HepG2 (cell line): Measurements from ENCODE around the gene HCFC1R1. TPM values are rescaled to one million over a fixed set of nuclear protein-coding genes. Genes with fewer than 3 reads are reported as not detected.

ENCODE experiments used
- ATF3 ChIP-seq: sonication (generic); formaldehyde crosslinking; IDR thresholded peaks from 2 replicates; pipeline ENCODE4 v1.4.0; 2020; ENCODE audit warnings: missing genetic modification reagents
- BATF2 ChIP-seq: sonication (generic); formaldehyde crosslinking; IDR thresholded peaks from 2 replicates; pipeline ENCODE4 v1.8.0; 2022; ENCODE audit warnings: mild to moderate bottlenecking, missing genetic modification reagents, moderate library complexity
- CEBPB ChIP-seq: IDR thresholded peaks from 2 replicates; pipeline ENCODE4 v1.6.1; 2011; ENCODE audit warnings: low read depth, low read length, improper control_type of control experiment, borderline replicate concordance
- FOSL2 ChIP-seq: sonication (generic); formaldehyde crosslinking; IDR thresholded peaks from 2 replicates; pipeline ENCODE4 v1.4.0; 2020; ENCODE audit warnings: missing genetic modification reagents
- GATAD2A ChIP-seq: IDR thresholded peaks from 2 replicates; pipeline ENCODE4 v1.6.1; 2016
- RERE ChIP-seq: IDR thresholded peaks from 2 replicates; pipeline ENCODE4 v1.6.1; 2016; ENCODE audit warnings: low read depth, missing genetic modification reagents, missing compliant biosample characterization
- SMAD3 ChIP-seq: sonication (generic); formaldehyde crosslinking; IDR thresholded peaks from 2 replicates; pipeline ENCODE4 v1.4.0; 2020; ENCODE audit warnings: missing genetic modification reagents
- SP5 ChIP-seq: IDR thresholded peaks from 2 replicates; pipeline ENCODE4 v1.6.1; 2016; ENCODE audit warnings: low read depth, borderline replicate concordance
- YEATS2 ChIP-seq: sonication (generic); formaldehyde crosslinking; IDR thresholded peaks from 2 replicates; pipeline ENCODE4 v1.4.0; 2020; ENCODE audit warnings: missing genetic modification reagents, borderline replicate concordance
- ZFP62 ChIP-seq: sonication (generic); formaldehyde crosslinking; IDR thresholded peaks from 2 replicates; pipeline ENCODE4 v1.4.0; 2020; ENCODE audit warnings: missing genetic modification reagents
- ZMAT3 ChIP-seq: sonication (generic); formaldehyde crosslinking; conservative IDR thresholded peaks from 2 replicates; pipeline ENCODE4 v1.7.0; 2021; ENCODE audit warnings: missing genetic modification reagents
- ZNF501 ChIP-seq: sonication (generic); formaldehyde crosslinking; IDR thresholded peaks from 2 replicates; pipeline ENCODE4 v1.5.1; 2020; ENCODE audit warnings: mild to moderate bottlenecking, moderate library complexity, missing genetic modification reagents
- ZNF792 ChIP-seq: IDR thresholded peaks from 2 replicates; pipeline ENCODE4 v1.6.1; 2016
- ZSCAN21 ChIP-seq: sonication (generic); formaldehyde crosslinking; IDR thresholded peaks from 2 replicates; pipeline ENCODE4 v1.8.0; 2022; ENCODE audit warnings: mild to moderate bottlenecking, missing genetic modification reagents, moderate library complexity, borderline replicate concordance
- polyA plus RNA-seq, 8 experiments: library from polyadenylated mRNA; depleted of rRNA in 3 of 8; stranded (reverse) in 7 of 8; unstranded in 1 of 8; fragments of >200 nt; fragmentation: Illumina TruSeq in 4 of 8; extraction: Trizol in 4 of 8; gene quantifications; 2 replicates each; pipeline versions ENCODE4 v1.2.1 to v1.2.3, GENCODE V29; 2011 to 2016; ENCODE audit warnings: low read depth in 4 of 8, missing spikeins in 1 of 8, mixed read lengths in 1 of 8; ENCODE audit not compliant: insufficient read depth in 1 of 8
- total RNA-seq, 5 experiments: library from RNA; depleted of rRNA; stranded (reverse); fragments of >200 nt; fragmentation: Illumina TruSeq; extraction: Trizol; gene quantifications; 2 replicates each; pipeline ENCODE4 v1.2.3, GENCODE V29; 2016; ENCODE audit warnings: low read depth in 1 of 5
- TF ChIP-seq, protein P1 (sequence below): sonication (generic); formaldehyde crosslinking; IDR thresholded peaks from 2 replicates; pipeline ENCODE4 v1.4.0; 2020; ENCODE audit warnings: missing genetic modification reagents
- TF ChIP-seq, protein P2 (sequence below): sonication (generic); formaldehyde crosslinking; IDR thresholded peaks from 2 replicates; pipeline ENCODE4 v1.5.1; 2020; ENCODE audit warnings: mild to moderate bottlenecking, missing genetic modification reagents, moderate library complexity
- TF ChIP-seq, protein P3 (sequence below): sonication (generic); formaldehyde crosslinking; IDR thresholded peaks from 2 replicates; pipeline ENCODE4 v1.4.0; 2020; ENCODE audit warnings: missing genetic modification reagents

The HCFC1R1 gene
- total and polyA plus RNA-seq, 2 of the 13 experiments (the other 11 are each of a cell fraction or from before 2014, with no cell fraction given) = 13.8 to 16.1 TPM

GRCh38 chr16:3038256-3038655, 14.5 kb upstream of the HCFC1R1 start (continued):
- TF ChIP-seq BATF2 = no peak
- peak; percentile 43; the same call in 1 of the 2 replicates for TF ChIP-seq FOSL2 (CRISPR knock-in tag)
- TF ChIP-seq CEBPB = peak; percentile 97
- peak; percentile 76 for TF ChIP-seq ATF3 (CRISPR knock-in tag)
- TF ChIP-seq, protein P1, sequence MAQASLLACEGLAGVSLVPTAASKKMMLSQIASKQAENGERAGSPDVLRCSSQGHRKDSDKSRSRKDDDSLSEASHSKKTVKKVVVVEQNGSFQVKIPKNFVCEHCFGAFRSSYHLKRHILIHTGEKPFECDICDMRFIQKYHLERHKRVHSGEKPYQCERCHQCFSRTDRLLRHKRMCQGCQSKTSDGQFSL = no peak
- TF ChIP-seq, protein P2, sequence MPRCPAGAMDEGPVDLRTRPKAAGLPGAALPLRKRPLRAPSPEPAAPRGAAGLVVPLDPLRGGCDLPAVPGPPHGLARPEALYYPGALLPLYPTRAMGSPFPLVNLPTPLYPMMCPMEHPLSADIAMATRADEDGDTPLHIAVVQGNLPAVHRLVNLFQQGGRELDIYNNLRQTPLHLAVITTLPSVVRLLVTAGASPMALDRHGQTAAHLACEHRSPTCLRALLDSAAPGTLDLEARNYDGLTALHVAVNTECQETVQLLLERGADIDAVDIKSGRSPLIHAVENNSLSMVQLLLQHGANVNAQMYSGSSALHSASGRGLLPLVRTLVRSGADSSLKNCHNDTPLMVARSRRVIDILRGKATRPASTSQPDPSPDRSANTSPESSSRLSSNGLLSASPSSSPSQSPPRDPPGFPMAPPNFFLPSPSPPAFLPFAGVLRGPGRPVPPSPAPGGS (CRISPR knock-in tag) = no peak
- TF ChIP-seq GATAD2A (CRISPR knock-in tag) = peak; percentile 46; the same call in 1 of the 2 replicates
- TF ChIP-seq ZNF792 (CRISPR knock-in tag) = peak; percentile 67; the same call in 1 of the 2 replicates
- no peak for TF ChIP-seq ZMAT3 (CRISPR knock-in tag)
- no peak for TF ChIP-seq RERE
- no peak for TF ChIP-seq ZFP62 (CRISPR knock-in tag)
- no peak for TF ChIP-seq ZNF501 (CRISPR knock-in tag)
- 0 out of 2 replicates have a peak, but pooled peaks have one; percentile 31 for TF ChIP-seq YEATS2 (CRISPR knock-in tag)
- no peak for TF ChIP-seq ZSCAN21 (CRISPR knock-in tag)
- TF ChIP-seq, protein P3, sequence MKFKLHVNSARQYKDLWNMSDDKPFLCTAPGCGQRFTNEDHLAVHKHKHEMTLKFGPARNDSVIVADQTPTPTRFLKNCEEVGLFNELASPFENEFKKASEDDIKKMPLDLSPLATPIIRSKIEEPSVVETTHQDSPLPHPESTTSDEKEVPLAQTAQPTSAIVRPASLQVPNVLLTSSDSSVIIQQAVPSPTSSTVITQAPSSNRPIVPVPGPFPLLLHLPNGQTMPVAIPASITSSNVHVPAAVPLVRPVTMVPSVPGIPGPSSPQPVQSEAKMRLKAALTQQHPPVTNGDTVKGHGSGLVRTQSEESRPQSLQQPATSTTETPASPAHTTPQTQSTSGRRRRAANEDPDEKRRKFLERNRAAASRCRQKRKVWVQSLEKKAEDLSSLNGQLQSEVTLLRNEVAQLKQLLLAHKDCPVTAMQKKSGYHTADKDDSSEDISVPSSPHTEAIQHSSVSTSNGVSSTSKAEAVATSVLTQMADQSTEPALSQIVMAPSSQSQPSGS (CRISPR knock-in tag) = 0 out of 2 replicates have a peak, but pooled peaks have one; percentile 47
- TF ChIP-seq SP5 (CRISPR knock-in tag) = no peak
- no peak for TF ChIP-seq SMAD3 (CRISPR knock-in tag)
